GM18517 (cell line): Measurements from ENCODE around the gene DIPK1A.

Source experiments
- ATAC-seq: cut with Tn5 transposase; IDR thresholded peaks from one replicate; pipeline ENCODE4 v1.9.1; 2021; ENCODE audit warnings: mild to moderate bottlenecking, moderate library complexity; ENCODE audit not compliant: unreplicated experiment

Gene DIPK1A

GRCh38 chr1:92881391-92881790 lies 79.9 kb downstream of the DIPK1A start:
- no peak for ATAC-seq

DNA sequence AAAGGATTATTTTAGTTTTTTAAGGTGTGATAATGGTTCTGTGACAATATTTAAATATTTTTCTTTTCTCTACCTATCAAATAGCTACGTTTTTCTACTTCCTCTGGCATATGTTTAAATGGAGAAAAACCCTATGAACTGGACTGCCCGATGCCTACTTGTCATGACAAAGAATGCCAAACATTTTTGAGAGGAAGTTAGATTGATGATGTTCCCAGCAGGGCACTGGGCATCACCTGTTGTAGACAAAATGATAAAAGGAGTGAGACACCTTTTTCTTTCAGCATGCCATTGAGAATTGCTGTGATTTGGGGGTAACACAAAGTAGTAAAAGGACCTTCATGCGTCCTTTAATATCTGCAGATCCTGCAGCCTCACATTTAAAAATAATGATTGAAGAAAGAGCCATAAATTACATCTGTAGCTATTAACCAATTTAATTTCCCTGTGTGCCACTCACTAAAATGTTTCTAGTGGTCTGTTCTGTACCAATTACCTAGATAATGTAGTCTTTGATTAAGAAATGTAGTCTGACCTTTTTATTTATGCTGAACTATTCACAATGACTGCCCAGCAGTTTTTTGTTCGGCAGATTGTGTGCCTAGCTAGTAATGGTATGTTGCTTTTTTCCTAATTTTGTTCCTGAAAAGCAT lies 81.8 kb downstream of the DIPK1A start:
- no peak for ATAC-seq

GRCh38 chr1:92877792-92878191 lies 83.5 kb downstream of the DIPK1A start:
- ATAC-seq, result no peak

DNA sequence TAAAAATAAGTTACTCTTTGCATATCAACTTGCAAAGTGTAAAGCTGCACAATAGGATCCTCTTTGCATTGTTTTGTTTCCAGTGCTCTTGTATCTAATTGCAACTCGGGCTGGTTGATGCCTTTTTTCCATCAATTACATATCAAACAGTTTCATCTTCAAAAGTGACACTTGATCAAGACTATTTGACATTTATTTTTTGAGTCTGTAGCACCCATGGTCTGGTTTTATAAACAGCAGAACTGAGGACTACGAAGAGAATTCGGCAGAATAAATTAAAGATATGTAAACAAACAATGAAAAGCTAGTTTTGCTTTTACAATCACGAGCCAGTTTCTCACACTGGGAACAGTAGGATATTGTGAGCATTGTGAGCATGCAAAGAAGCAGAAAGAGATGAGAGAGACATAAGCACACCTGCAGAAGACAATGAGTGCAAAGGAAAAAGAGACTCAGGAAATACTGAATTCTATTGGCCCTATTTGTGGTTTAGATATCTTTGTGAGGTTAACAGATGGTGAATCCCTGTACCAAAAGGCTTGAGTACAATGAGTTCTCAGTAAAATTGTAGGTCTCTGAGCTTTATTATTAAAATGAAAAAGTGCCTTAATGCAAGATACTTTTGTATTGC lies 84.1 kb downstream of the DIPK1A start:
- no peak for ATAC-seq

GRCh38 chr1:92876351-92876750 lies 84.9 kb downstream of the DIPK1A start:
- ATAC-seq, result no peak

- ATAC-seq, result no peak
Observed at GRCh38 chr1:92874987-92875386, 86.3 kb downstream of the DIPK1A start.

- no peak for ATAC-seq
Observed at GRCh38 chr1:92872719-92873118, 88.5 kb downstream of the DIPK1A start.

DNA sequence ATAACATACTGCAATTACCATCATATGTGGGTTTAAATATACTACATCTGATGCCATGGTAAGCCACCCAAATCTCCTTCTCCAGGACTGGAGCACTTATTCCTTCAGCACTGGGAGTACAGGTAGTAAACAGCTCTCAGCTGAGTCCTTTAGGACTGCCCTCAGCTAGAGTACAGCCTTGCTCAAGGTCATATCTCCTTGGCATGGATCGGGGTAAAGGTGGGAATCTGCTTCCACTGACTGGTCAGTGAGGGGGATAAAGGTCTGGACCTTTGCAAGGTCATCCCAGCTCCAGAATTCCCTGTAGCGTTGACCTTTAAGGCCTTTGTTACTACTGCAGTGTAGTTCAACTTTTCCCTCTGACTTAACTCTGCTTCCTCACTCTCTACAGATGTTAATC lies 90.7 kb downstream of the DIPK1A start:
- ATAC-seq, result no peak

DNA sequence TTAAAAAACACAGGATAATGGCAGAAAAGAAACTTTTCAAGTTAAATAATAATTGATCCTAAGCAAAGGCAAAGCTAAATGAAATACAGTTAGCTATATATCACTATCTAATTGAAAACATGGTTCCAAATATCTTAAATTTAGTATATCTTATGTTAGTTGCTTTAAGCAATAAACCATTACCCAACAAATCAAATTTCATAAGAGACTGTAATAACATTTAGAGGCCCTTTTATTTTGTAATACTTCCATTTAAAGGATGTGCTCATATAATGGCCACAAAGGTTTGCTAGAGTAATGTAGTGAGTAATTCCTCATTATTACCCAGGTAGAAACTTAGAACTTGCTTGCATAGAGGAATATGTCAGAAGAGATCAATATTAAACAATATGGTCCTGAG lies 97.1 kb downstream of the DIPK1A start:
- no peak for ATAC-seq

DNA sequence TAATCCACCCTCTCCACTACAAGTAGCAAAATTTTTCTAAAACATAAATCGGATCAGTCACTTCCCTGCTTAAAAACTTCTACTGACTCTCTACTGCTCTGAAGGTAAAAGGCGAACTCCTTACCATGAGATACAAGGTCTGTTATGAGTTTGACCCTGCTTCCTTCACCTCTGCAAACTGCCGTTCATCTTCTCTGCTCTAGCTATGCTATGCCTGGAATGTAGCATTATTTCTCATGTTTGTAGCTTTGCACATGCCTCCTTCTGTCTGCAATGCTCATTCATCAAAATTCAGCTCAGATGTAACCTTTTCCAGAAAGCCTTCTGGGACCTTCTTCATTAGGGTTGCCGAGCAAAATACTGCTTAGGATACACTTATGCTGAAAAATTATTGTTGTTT lies 98.7 kb downstream of the DIPK1A start:
- ATAC-seq, result no peak

GRCh38 chr1:92859400-92860039 lies 101.7 kb downstream of the DIPK1A start:
- no peak for ATAC-seq

DNA sequence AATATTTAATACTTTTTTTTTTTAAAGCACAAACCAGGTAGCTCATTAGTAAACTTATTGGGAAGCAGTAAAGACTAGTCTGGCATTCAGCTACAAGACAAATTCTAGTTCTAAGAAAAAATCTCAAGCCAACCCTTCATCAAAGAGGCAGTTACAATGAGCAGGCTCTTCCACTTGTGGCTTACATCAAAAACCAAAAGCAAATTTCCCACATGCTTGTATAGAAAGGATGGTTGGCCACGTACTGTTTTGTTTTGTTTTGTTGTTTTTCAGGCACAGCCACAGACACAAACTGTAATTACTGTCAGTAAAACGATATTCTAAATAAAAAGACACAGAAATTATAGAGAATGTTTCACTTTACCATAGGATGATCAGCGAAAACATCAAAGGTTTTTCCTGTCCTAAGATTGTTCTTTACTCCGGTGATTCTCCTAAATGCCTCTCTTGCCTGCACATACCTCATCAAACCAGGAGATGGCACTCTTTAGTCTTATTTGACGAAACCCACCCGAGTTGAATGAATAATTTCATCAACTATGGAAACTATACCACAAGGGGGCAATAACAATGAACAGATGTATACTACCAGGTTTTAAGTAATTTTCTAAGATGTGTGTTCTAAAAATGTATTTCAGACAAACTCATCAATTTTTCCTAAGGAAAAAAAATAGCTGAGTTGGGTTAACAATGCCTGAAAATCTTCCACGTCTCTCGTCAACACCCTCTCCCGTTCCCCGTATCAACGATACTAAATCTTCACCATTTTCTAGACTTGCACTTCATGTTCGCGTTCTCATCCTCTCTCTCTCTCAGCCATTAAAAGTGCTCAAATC lies 102.5 kb downstream of the DIPK1A start:
- ATAC-seq, result peak; percentile 74

- ATAC-seq, result no peak
Observed at GRCh38 chr1:92857817-92858216, 103.4 kb downstream of the DIPK1A start.

GRCh38 chr1:92855236-92855635 lies 106.0 kb downstream of the DIPK1A start:
- no peak for ATAC-seq

DNA sequence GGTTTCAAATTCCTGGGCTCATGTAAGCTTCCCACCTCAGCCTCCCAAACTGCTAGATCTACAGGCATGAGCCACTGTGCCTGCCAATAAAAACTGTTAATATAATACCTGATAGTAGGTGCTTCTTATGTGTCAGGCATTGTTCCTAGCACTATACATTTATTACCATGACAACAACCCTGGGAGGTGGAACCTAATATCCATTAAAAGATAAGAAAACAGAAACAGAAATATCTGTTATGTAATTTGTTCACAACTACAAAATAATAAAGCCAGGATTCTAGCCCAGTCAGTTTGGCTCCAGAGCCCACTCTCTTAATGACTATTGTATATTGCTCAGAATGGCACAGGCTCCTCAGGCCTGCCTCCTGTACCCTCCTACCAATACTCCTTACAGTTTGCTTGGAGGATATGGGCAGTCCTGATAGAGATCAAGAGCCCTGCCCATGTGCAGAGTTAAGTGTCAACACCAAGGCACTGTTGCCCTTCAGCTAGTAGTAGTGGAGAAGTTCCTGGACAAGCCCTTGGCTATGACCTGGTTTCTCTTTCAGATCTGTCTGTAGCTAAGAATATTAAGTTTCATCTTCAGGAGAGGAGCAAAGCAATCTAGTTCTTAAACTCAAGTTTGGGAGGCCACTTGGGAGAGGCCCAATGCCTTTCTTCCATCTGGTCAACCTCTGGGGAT lies 107.0 kb downstream of the DIPK1A start:
- no peak for ATAC-seq

DNA sequence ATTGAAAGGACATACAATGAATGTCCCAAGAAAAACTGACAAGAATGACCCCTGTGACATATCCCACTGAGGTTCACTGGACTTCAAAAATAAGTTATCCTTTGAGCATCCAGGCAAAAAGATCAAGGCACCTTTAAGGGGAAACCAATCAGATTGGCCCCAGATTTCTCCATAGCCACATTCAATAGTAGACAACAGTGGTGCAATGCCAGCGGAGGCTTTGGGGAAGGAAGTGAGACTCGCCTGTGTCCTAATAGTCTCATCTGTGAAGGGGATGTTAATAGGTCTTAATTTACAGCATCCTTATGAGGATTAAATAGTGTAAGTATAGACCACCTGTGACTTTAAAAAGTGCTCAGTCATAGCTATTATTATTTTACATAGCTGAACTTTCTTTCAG lies 108.0 kb downstream of the DIPK1A start:
- no peak for ATAC-seq

DNA sequence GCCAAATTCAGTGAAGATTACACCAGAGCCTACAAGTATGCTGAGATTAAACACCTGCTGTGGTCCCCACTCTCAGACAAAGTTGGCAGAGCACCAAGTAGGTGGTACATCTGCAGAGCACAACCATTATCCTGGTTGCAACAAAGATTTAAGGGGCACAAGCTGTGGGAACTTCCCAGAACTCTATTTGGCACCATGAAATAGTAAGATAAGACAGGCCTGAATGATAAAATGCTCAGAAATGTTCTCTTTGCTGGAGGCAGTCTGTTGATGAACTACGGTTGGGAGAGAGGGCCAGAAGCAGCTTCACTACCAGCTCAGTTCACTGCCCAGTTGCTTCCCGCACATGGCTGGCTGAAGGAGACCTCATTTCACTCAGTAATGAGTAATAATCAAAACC lies 109.5 kb downstream of the DIPK1A start:
- no peak for ATAC-seq

DNA sequence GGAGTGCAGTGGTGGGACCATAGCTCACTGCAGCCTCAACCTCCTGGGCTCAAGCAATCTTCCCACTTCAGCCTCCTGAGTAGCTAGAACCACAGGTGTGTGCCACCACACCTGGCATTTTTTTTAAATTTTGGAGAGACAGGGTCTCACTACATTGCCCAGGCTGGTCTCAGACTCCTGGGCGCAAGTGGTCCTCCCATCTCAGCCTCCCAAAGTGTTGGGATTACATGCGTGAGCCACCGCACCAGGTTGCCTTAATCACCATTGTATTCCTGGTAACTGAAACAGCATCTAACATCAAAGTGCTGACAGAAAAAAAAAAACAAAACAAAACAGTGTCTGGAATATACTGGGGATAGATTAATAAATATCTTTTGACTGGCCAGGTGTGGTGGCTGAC lies 111.2 kb downstream of the DIPK1A start:
- no peak for ATAC-seq

GRCh38 chr1:92848201-92848600 lies 113.1 kb downstream of the DIPK1A start:
- no peak for ATAC-seq

GRCh38 chr1:92845908-92846307 lies 115.4 kb downstream of the DIPK1A start:
- ATAC-seq, result no peak

- ATAC-seq, result no peak
Observed at GRCh38 chr1:92844439-92844838, 116.8 kb downstream of the DIPK1A start.
